GM23338 (cell line): ENCODE results near the gene PTRH1. TPM values are rescaled to one million over a fixed set of nuclear protein-coding genes. Genes with fewer than 3 reads are reported as not detected.

Experiments
- ATAC-seq: fragments of 200-7000 bp; cut with Tn5 transposase; 3 replicates; pipeline ENCODE4 v1.9.1; 2020
- DNase-seq: peaks from one replicate; pipeline ENCODE4 v3.0.0-alpha.2; 2015; ENCODE audit warnings: low spot score
- H2AFZ ChIP-seq: fragments of 200-600 bp; sonication (generic); 2 replicates; pipeline ENCODE4 v1.8.0; 2016; ENCODE audit warnings: antibody characterized with exemption, mild to moderate bottlenecking, moderate library complexity
- H3F3A ChIP-seq: fragments of 200-600 bp; sonication (generic); replicated peaks from 2 replicates; pipeline ENCODE4 v1.8.0; 2017; ENCODE audit warnings: antibody characterized with exemption, mixed run types, low read depth
- H3K27ac ChIP-seq: fragments of 200-600 bp; sonication (generic); 2 replicates; pipeline ENCODE4 v1.6.1; 2016; ENCODE audit warnings: low read depth
- H3K27me3 ChIP-seq: fragments of 200-600 bp; sonication (generic); 2 replicates; pipeline ENCODE4 v1.8.0; 2016; ENCODE audit warnings: mild to moderate bottlenecking, mixed run types, moderate library complexity; ENCODE audit not compliant: insufficient read depth
- H3K36me3 ChIP-seq: fragments of 200-600 bp; sonication (generic); 2 replicates; pipeline ENCODE4 v1.8.0; 2016; ENCODE audit warnings: mild to moderate bottlenecking; ENCODE audit not compliant: insufficient read depth
- H3K4me1 ChIP-seq: fragments of 200-600 bp; sonication (generic); 2 replicates; pipeline ENCODE4 v1.8.0; 2016; ENCODE audit warnings: mild to moderate bottlenecking, moderate library complexity; ENCODE audit not compliant: insufficient read depth
- H3K4me2 ChIP-seq: fragments of 200-600 bp; sonication (generic); 2 replicates; pipeline ENCODE4 v1.7.1; 2017; ENCODE audit warnings: mixed run types
- H3K4me3 ChIP-seq: fragments of 200-600 bp; sonication (generic); 2 replicates; pipeline ENCODE4 v1.6.1; 2016; ENCODE audit warnings: mixed run types
- H3K79me2 ChIP-seq: fragments of 200-600 bp; sonication (generic); replicated peaks from 2 replicates; pipeline ENCODE4 v1.8.0; 2017; ENCODE audit warnings: mild to moderate bottlenecking; ENCODE audit not compliant: insufficient read depth
- H3K9me2 ChIP-seq: fragments of 200-600 bp; sonication (generic); 2 replicates; pipeline ENCODE4 v1.8.0; 2017; ENCODE audit not compliant: insufficient read depth
- H4K20me1 ChIP-seq: fragments of 200-600 bp; sonication (generic); replicated peaks from 2 replicates; pipeline ENCODE4 v1.8.0; 2017; ENCODE audit warnings: mild to moderate bottlenecking; ENCODE audit not compliant: insufficient read depth
- H3K27ac Mint-ChIP-seq: 2 replicates; pipeline ENCODE4 v1.8.0; 2020; ENCODE audit warnings: inconsistent platforms, mild to moderate bottlenecking, moderate library complexity, mixed read lengths
- H3K27me3 Mint-ChIP-seq: 3 replicates; pipeline ENCODE4 v1.8.0; 2022; ENCODE audit warnings: low read depth, mild to moderate bottlenecking, moderate library complexity, mixed read lengths, inconsistent platforms; ENCODE audit not compliant: insufficient read depth, poor library complexity
- H3K36me3 Mint-ChIP-seq: 3 replicates; pipeline ENCODE4 v1.8.0; 2021; ENCODE audit warnings: low read depth, mild to moderate bottlenecking, inconsistent platforms, moderate library complexity, mixed read lengths
- H3K4me1 Mint-ChIP-seq: 3 replicates; pipeline ENCODE4 v1.8.0; 2020; ENCODE audit warnings: mild to moderate bottlenecking, inconsistent platforms, mixed read lengths
- H3K4me3 Mint-ChIP-seq: 3 replicates; pipeline ENCODE4 v1.8.0; 2021; ENCODE audit warnings: moderate library complexity, mild to moderate bottlenecking, inconsistent platforms, mixed read lengths
- H3K9me3 Mint-ChIP-seq: 3 replicates; pipeline ENCODE4 v1.8.0; 2020; ENCODE audit warnings: moderate library complexity, mild to moderate bottlenecking, inconsistent platforms, mixed read lengths
- STAT1 ChIP-seq: IDR thresholded peaks from one replicate; pipeline ENCODE4 v1.6.1; 2016; ENCODE audit warnings: antibody characterized with exemption; ENCODE audit not compliant: unreplicated experiment
- polyA plus RNA-seq: library from polyadenylated mRNA; unstranded; fragments of >200 nt; fragmentation: Nextera tagmentation; extraction: Ambion mirVana; gene quantifications from 2 replicates; pipeline ENCODE4 v1.2.1, GENCODE V29; 2016
- total RNA-seq: library from RNA; depleted of rRNA; stranded (reverse); fragments of >200 nt; shearing (Covaris generic); gene quantifications from 2 replicates; pipeline ENCODE4 v1.2.3, GENCODE V29; 2014
- TF ChIP-seq, protein P1 (sequence below), 2 experiments: fragments of 200-600 bp in 1 of 2; sonication (generic) in 1 of 2; conservative IDR thresholded peaks; 2 replicates each; pipeline versions ENCODE4 v1.5.1 to v1.6.1; 2016 to 2017; ENCODE audit warnings: antibody characterized with exemption in 2 of 2, low read depth in 2 of 2, mild to moderate bottlenecking in 2 of 2, moderate library complexity in 1 of 2

The PTRH1 gene
- total and polyA plus RNA-seq, 2 experiments from 2014 or later, result 15.1 to 18.6 TPM

DNA sequence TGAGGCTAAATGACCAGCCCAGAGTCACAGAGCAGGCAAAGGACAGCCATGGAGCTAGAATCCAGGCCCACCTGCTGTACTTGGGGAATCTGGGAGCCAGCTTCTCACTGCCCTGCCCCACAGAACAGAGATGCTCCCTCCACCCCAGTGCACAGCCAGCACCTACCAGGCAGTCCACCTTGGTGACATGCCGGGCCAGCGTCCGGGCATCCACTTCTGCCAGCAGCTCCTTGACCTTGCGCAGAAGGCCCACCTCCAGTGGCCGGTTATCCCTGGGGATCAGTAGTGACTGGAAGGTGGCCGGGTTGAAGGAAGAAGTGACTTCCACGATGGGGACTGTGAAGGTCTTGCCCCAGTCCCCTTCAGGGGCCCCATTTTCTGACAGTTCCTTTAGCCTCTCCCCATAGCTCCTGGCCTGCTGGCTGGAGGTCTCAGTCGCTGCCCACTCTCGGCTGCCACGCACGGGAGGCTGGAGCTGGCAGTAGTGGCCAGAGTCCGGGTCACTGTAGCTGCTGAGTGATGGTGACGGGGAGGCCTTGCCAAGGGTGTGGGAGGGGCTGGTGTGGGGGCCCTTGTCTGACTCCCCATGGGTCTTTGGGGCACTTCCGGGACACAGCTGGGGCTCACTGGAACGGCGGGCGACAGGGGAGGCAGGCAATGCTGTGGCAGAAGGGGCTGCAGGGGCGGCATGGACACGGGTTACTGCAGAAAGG lies 29.1 kb upstream of the PTRH1 start:
- Mint-ChIP-seq H3K27ac (no peak overlapping the region), H3K4me3 (no peak overlapping the region), H3K9me3 (no peaks in the 10 kb centered on the region), H3K36me3 (no peaks in the 10 kb centered on the region), H3K27me3 (peaks cover 4% of the 10 kb centered on the region), H3K4me1 (peaks cover 6% of the 10 kb centered on the region; the same call in 2 of the 3 replicates)
- no peak for DNase-seq
- no peak for TF ChIP-seq STAT1
- Histone ChIP-seq H3K79me2 (no peaks in the 10 kb centered on the region), H3K4me1 (no peaks in the 10 kb centered on the region; the same call in 1 of the 2 replicates), H4K20me1 (no peaks in the 10 kb centered on the region; the same call in 1 of the 2 replicates), H3K27ac (no peak overlapping the region), H3F3A (0 out of 2 replicates have a peak, but pooled peaks cover 6% of the 10 kb centered on the region), H3K4me3 (no peak overlapping the region), H3K9me2 (no peaks in the 10 kb centered on the region), H3K4me2 (no peak overlapping the region), H3K27me3 (no peaks in the 10 kb centered on the region), H3K36me3 (no peaks in the 10 kb centered on the region), H2AFZ (no peak overlapping the region)
- ATAC-seq, result no peak

DNA sequence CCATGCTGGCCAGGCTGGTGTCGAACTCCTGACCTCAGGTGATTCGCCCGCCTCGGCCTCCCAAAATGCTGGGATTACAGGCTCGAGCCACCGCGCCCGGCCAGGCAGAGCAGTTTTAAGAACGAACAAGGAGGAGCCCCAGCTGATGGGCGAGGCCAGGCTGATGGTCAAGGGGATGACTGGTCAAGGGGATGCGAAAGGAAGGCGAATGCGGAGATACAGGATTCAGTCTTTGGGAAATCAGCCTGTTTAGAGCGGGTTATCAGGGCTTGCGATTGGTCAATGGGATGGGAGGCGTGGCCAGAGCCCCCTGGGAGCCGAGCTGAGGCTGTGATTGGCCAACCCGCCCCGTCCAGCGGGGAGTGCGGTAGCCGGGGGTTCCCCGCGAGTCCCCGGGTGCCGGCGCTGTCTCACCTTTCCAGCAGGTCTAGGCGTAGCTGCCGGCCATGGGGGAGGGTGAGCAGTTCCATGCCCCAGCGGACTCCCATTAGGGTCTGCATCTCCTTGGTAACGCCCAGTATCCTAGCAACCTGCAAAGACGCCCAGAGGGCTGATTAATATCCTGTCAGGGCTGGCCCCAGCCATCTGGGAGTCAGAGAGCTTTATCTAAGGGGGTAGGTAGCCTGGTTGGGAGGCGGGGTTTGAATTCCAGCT lies 27.1 kb upstream of the PTRH1 start:
- no peaks in the 10 kb centered on the region for H3K36me3 Mint-ChIP-seq
- H3K27me3 ChIP-seq, result no peaks in the 10 kb centered on the region
- H3K4me3 Mint-ChIP-seq, result peak overlapping the region; percentile 85
- TF ChIP-seq, protein P1, sequence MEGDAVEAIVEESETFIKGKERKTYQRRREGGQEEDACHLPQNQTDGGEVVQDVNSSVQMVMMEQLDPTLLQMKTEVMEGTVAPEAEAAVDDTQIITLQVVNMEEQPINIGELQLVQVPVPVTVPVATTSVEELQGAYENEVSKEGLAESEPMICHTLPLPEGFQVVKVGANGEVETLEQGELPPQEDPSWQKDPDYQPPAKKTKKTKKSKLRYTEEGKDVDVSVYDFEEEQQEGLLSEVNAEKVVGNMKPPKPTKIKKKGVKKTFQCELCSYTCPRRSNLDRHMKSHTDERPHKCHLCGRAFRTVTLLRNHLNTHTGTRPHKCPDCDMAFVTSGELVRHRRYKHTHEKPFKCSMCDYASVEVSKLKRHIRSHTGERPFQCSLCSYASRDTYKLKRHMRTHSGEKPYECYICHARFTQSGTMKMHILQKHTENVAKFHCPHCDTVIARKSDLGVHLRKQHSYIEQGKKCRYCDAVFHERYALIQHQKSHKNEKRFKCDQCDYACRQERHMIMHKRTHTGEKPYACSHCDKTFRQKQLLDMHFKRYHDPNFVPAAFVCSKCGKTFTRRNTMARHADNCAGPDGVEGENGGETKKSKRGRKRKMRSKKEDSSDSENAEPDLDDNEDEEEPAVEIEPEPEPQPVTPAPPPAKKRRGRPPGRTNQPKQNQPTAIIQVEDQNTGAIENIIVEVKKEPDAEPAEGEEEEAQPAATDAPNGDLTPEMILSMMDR (conservative IDR thresholded peaks at IDR 0.05; ENCODE audit: low read depth in 2 of 2), result peak in 1 of 2 experiments; percentile 32; a peak in 1 of 4 replicates
- TF ChIP-seq STAT1, result no peak
- H3K4me3 ChIP-seq, result peak overlapping the region; percentile 80
- H3K9me3 Mint-ChIP-seq, result no peaks in the 10 kb centered on the region
- H3K4me1 Mint-ChIP-seq, result peaks cover 6% of the 10 kb centered on the region; the same call in 2 of the 3 replicates
- ATAC-seq (peak; percentile 84), DNase-seq (peak; percentile 97)
- H3K79me2 ChIP-seq, result no peaks in the 10 kb centered on the region
- H3K4me1 ChIP-seq, result no peaks in the 10 kb centered on the region; the same call in 1 of the 2 replicates
- peak overlapping the region; percentile 95 for H3K4me2 ChIP-seq
- peak overlapping the region; percentile 85; the same call in 1 of the 2 replicates for H2AFZ ChIP-seq
- H3K27ac ChIP-seq, result peak overlapping the region; percentile 90
- peak overlapping the region; percentile 80 for H3K27ac Mint-ChIP-seq
- H3K27me3 Mint-ChIP-seq, result peaks cover 5% of the 10 kb centered on the region
- 0 out of 2 replicates have a peak, but pooled peaks cover 6% of the 10 kb centered on the region for H3F3A ChIP-seq
- H3K36me3 ChIP-seq, result no peaks in the 10 kb centered on the region
- H4K20me1 ChIP-seq, result no peaks in the 10 kb centered on the region; the same call in 1 of the 2 replicates
- H3K9me2 ChIP-seq, result no peaks in the 10 kb centered on the region

DNA sequence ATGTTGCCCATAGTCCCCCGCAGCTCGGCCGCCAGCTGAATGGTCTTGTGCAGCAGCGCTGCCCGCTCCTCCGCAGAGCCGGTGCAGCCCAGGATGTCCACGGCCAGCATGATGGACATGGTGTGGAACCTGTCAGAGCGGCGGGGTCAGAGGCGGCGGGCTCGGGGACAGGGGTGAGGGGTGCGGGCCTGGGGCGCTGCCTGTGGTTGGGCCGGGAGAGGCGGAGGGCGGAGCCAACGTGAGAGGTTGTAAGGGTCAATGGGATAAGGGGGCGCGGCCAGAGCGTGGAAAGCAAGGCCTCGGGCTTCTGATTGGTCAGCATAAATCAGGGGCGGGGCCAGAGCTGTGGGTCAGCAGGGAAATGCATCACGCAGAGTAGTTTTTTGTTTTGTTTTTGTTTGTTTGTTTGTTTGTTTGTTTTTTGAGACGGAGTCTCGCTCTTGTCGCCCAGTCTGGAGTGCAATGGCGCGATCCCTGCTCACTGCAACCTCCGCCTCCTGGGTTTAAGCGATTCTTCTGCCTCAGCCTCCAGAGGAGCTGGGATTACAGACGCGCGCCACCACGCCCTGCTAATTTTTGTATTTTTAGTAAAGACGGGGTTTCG lies 26.5 kb upstream of the PTRH1 start:
- peak overlapping the region; percentile 80 for H3K4me3 ChIP-seq
- ATAC-seq, result peak; percentile 91
- Mint-ChIP-seq H3K9me3 (no peaks in the 10 kb centered on the region), H3K36me3 (no peaks in the 10 kb centered on the region), H3K4me1 (peaks cover 6% of the 10 kb centered on the region; the same call in 2 of the 3 replicates), H3K27ac (peak overlapping the region; percentile 80), H3K27me3 (peaks cover 9% of the 10 kb centered on the region), H3K4me3 (peak overlapping the region; percentile 85)
- no peaks in the 10 kb centered on the region for H3K9me2 ChIP-seq
- peak overlapping the region; percentile 85; the same call in 1 of the 2 replicates for H2AFZ ChIP-seq
- H3F3A ChIP-seq, result 0 out of 2 replicates have a peak, but pooled peaks cover 6% of the 10 kb centered on the region
- peak; percentile 99 for DNase-seq
- no peaks in the 10 kb centered on the region for H3K36me3 ChIP-seq
- no peaks in the 10 kb centered on the region; the same call in 1 of the 2 replicates for H3K4me1 ChIP-seq
- TF ChIP-seq, protein P1 (conservative IDR thresholded peaks at IDR 0.05; ENCODE audit: low read depth in 2 of 2), result no peak
- peak overlapping the region; percentile 95 for H3K4me2 ChIP-seq
- H3K79me2 ChIP-seq, result no peaks in the 10 kb centered on the region
- no peaks in the 10 kb centered on the region; the same call in 1 of the 2 replicates for H4K20me1 ChIP-seq
- no peaks in the 10 kb centered on the region for H3K27me3 ChIP-seq
- H3K27ac ChIP-seq, result peak overlapping the region; percentile 90
